Panc1 (cell line): ENCODE measurements around the gene SHROOM2.

Experiments used
- POLR2AphosphoS5 ChIP-seq: IDR thresholded peaks from 2 replicates; pipeline ENCODE4 v1.6.1; 2012; ENCODE audit warnings: mild to moderate bottlenecking, low read depth, low read length, moderate library complexity
- SIN3A ChIP-seq: IDR thresholded peaks from 2 replicates; pipeline ENCODE4 v1.6.1; 2012; ENCODE audit warnings: low read depth, mild to moderate bottlenecking, low read length, moderate library complexity, borderline replicate concordance; ENCODE audit not compliant: insufficient read depth
- TCF7L2 ChIP-seq: IDR thresholded peaks from 2 replicates; pipeline ENCODE4 v1.6.1; 2011; ENCODE audit warnings: mild to moderate bottlenecking, low read depth, low read length, inconsistent platforms
- TF ChIP-seq, protein P1 (sequence below): fragments of 450-650 bp; IDR thresholded peaks from 2 replicates; pipeline ENCODE4 v1.5.1; 2017; ENCODE audit warnings: mild to moderate bottlenecking
- TF ChIP-seq, protein P2 (sequence below), 2 experiments: IDR thresholded peaks; 2 replicates each; pipeline ENCODE4 v1.6.1; 2011 to 2012; ENCODE audit warnings: low read depth in 2 of 2, control low read depth in 1 of 2, low read length in 1 of 2, mild to moderate bottlenecking in 1 of 2, moderate library complexity in 1 of 2; ENCODE audit not compliant: insufficient read depth in 1 of 2

DNA sequence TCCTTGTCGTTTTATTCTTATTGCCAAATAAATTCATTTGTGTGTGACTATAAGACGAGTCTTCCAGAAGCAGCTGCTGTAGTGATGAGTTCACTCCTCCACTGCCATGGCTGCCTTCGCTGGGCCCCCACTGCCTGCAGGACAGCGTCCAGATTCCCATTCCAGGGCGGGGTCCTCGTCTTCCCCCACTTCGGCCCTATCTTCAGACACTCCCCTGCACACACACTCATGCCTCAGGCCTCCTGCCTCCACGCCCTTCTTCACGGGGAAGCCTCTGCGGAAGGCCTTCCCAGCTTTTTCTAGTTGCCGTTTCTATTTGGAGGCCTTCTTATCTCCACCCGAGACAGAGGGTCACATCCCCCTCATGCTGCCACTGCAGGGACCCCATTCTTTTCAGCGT is 80.4 kb downstream of the SHROOM2 start:
- TF ChIP-seq, protein P1, sequence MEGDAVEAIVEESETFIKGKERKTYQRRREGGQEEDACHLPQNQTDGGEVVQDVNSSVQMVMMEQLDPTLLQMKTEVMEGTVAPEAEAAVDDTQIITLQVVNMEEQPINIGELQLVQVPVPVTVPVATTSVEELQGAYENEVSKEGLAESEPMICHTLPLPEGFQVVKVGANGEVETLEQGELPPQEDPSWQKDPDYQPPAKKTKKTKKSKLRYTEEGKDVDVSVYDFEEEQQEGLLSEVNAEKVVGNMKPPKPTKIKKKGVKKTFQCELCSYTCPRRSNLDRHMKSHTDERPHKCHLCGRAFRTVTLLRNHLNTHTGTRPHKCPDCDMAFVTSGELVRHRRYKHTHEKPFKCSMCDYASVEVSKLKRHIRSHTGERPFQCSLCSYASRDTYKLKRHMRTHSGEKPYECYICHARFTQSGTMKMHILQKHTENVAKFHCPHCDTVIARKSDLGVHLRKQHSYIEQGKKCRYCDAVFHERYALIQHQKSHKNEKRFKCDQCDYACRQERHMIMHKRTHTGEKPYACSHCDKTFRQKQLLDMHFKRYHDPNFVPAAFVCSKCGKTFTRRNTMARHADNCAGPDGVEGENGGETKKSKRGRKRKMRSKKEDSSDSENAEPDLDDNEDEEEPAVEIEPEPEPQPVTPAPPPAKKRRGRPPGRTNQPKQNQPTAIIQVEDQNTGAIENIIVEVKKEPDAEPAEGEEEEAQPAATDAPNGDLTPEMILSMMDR = no peak
- TF ChIP-seq POLR2AphosphoS5 = no peak
- no peak for TF ChIP-seq SIN3A
- TF ChIP-seq, protein P2, sequence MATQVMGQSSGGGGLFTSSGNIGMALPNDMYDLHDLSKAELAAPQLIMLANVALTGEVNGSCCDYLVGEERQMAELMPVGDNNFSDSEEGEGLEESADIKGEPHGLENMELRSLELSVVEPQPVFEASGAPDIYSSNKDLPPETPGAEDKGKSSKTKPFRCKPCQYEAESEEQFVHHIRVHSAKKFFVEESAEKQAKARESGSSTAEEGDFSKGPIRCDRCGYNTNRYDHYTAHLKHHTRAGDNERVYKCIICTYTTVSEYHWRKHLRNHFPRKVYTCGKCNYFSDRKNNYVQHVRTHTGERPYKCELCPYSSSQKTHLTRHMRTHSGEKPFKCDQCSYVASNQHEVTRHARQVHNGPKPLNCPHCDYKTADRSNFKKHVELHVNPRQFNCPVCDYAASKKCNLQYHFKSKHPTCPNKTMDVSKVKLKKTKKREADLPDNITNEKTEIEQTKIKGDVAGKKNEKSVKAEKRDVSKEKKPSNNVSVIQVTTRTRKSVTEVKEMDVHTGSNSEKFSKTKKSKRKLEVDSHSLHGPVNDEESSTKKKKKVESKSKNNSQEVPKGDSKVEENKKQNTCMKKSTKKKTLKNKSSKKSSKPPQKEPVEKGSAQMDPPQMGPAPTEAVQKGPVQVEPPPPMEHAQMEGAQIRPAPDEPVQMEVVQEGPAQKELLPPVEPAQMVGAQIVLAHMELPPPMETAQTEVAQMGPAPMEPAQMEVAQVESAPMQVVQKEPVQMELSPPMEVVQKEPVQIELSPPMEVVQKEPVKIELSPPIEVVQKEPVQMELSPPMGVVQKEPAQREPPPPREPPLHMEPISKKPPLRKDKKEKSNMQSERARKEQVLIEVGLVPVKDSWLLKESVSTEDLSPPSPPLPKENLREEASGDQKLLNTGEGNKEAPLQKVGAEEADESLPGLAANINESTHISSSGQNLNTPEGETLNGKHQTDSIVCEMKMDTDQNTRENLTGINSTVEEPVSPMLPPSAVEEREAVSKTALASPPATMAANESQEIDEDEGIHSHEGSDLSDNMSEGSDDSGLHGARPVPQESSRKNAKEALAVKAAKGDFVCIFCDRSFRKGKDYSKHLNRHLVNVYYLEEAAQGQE (IDR thresholded peaks at IDR 0.05; ENCODE audit: insufficient read depth in 1 of 2, low read depth in 2 of 2, low read length in 1 of 2) = no peak
- no peak for TF ChIP-seq TCF7L2
